ENCODE data around the gene ZNF584.

ZNF584 gene

DNA sequence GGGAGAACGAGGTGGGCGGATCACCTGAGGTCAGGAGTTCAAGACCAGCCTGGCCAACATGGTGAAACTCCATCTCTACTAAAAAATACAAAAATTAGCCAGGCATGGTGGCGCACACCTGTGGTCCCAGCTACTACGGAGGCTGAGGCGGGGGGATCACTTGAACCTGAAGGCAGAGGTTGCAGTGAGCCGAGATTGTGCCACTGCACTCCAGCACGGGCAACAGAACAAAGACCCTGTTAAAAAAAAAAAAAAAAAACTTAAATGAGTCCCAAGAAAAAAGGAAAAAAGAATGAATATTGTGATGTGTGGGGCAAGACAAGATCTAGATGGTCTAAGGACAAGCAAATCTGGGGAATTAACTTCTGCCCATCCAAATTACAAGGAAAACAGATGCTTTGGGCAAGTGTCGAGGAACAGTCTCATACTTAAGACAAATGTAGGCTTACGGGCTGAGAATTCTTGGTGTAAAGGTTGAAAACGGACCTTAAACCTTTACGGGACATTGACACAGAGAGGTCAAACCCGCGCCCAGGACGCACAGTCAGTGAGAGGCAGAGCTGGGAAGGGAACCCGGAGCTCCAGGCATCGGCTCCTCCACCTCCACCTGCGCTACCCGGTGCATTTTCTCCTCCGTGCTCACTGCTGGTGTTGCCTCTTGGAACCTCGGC lies 57.8 kb downstream of the ZNF584 start:
- no peak for DNase-seq (ENCODE audit: low spot score)

DNA sequence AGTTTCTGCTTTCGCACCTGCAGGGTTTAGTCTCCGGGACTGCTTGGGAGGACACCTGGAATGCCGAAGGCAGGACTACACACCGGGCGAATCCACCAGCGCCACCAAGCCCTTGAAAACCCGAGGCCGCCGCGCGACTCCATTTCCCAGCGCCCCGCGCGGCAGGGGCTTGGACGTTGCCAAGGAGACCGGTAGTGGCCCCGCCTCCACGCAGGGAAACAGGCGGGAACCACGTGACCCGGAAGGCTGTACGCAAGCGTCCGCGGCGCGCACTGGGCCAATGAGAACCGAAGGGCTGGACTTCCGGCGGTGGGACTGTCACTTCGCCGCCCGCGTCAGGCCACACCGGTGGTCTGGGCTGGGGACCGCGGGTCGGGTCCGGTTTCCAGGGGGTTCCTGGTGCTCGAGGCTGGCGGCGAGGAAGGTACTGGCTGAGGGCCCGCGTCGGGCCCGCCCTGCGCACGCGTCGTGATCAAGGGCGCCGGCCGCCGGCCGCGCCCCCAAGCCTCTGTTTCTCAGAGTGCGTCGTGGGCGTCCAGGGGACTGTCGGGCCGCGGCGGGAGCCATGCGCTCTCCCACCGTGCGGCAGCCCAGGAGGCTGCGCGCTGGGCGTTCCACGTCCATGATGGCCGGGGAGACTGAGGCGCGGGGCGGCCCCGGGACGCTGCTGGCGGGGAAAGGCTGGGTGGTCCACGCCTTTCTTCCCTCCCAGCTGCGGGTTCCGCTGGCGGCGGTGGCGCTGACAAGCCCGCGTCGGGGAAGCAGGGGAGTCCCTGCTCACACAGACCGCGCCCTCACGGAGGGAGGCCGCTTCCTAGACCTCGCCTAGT lies 58.5 kb downstream of the ZNF584 start, which contains the start of gene ZNF324:
Gene ZNF324 (plus strand): TSS at position 321 of the 830 bp plus-strand sequence. CDS start 2,106 bp downstream, outside the sequence.
- peak; percentile 97 for DNase-seq (ENCODE audit: low spot score)
